ENCODE measurements around the gene SYT7. TPM values are rescaled to one million over a fixed set of nuclear protein-coding genes. Genes with fewer than 3 reads are reported as not detected.

SYT7 gene
- total and polyA plus RNA-seq, 10 of the 15 experiments (the other 5 are each of a cell fraction or from before 2014, with no cell fraction given) = not detected

DNA sequence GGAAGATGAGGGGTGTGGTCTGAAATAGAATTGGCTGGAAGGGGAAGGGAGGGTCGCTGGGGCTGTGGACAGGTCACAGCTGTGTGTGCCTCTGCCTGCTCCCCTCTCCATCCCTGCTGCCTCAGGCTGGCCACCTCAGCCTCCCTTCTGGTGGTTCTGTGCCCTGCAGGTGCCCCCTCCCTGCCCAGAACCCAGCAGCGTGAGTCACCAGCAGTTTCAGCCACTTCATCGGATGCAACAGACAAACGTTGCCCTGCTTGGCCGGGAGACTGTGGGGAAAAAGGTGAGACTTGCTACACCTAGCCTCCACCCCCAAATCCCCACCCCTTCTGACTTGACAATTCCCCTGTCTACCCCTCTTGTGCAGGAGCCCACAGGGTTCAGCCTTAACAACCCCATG is 94.1 kb downstream of the SYT7 start:
- FAIRE-seq (no peak), ATAC-seq (no peak), DNase-seq (ENCODE audit: low read depth, low spot score) (no peak)
- Histone ChIP-seq H2AFZ (ENCODE audit: control insufficient read depth, low read depth, low read length) (no peak overlapping the region), H3K79me2 (ENCODE audit: control insufficient read depth, insufficient read depth, low read length) (no peaks in the 10 kb centered on the region), H3K4me1 (ENCODE audit: control insufficient read depth, insufficient read depth, low read length) (no peaks in the 10 kb centered on the region), H3K27ac (ENCODE audit: control insufficient read depth, insufficient read depth) (no peak overlapping the region), H3K9ac (ENCODE audit: control insufficient read depth, insufficient read depth, low read length) (no peak overlapping the region), H3K4me2 (ENCODE audit: control insufficient read depth, insufficient read depth) (no peak overlapping the region), H4K20me1 (ENCODE audit: control insufficient read depth, insufficient read depth) (no peaks in the 10 kb centered on the region), H3K4me3 (no peak overlapping the region), H3K36me3 (ENCODE audit: control insufficient read depth in 2 of 2, insufficient read depth in 2 of 2, low read length in 1 of 2) (no peaks in the 10 kb centered on the region), H3K9me3 (replicated peaks; ENCODE audit: control insufficient read depth, insufficient read depth, low read length) (no peaks in the 10 kb centered on the region), H3K27me3 (replicated peaks in 1 of 2; ENCODE audit: control insufficient read depth in 2 of 2, insufficient read depth in 2 of 2, low read length in 1 of 2) (no peaks in the 10 kb centered on the region)
- POLR2A ChIA-PET = no interaction called here
- TF ChIP-seq BCL11A (IDR thresholded peaks at IDR 0.05; ENCODE audit: low read depth, low read length) (no peak), MEF2B (IDR thresholded peaks at IDR 0.05; ENCODE audit: partially characterized antibody, poor library complexity, severe bottlenecking) (no peak), NR2C1 (IDR thresholded peaks at IDR 0.05) (no peak), STAT3 (IDR thresholded peaks at IDR 0.05; ENCODE audit: low read depth, low read length) (no peak), EZH2 (IDR thresholded peaks at IDR 0.05; ENCODE audit: borderline replicate concordance, control insufficient read depth, low read depth, low read length) (no peak), MXI1 (IDR thresholded peaks at IDR 0.05; ENCODE audit: low read depth, low read length) (no peak), MEF2A (IDR thresholded peaks at IDR 0.05; ENCODE audit: insufficient read depth, low read depth, low read length) (no peak), POU2F2 (IDR thresholded peaks at IDR 0.05; ENCODE audit: borderline replicate concordance, low read depth, low read length) (no peak), FOXK2 (IDR thresholded peaks at IDR 0.05) (no peak), IKZF2 (IDR thresholded peaks at IDR 0.05) (no peak), ZNF207 (IDR thresholded peaks at IDR 0.05; ENCODE audit: borderline replicate concordance) (no peak), SRF (IDR thresholded peaks at IDR 0.05; ENCODE audit: low read depth in 2 of 2, low read length in 2 of 2) (no peak), BACH1 (IDR thresholded peaks at IDR 0.05; ENCODE audit: borderline replicate concordance) (no peak), ZNF384 (IDR thresholded peaks at IDR 0.05; ENCODE audit: borderline replicate concordance, low read depth, low read length) (no peak), HDGF (IDR thresholded peaks at IDR 0.05) (no peak), KDM1A (IDR thresholded peaks at IDR 0.05; ENCODE audit: borderline replicate concordance) (no peak), CHD1 (IDR thresholded peaks at IDR 0.05; ENCODE audit: low read depth, low read length) (no peak), NFYB (IDR thresholded peaks at IDR 0.05; ENCODE audit: insufficient read depth, low read depth, low read length) (no peak), SMAD5 (IDR thresholded peaks at IDR 0.05; ENCODE audit: low read depth) (no peak)
- in situ Hi-C loops (cut with MboI) = no loop called here
- CTCF ChIA-PET = interaction anchor here (0.7 to 1.9 kb wide), 4 partner anchors 8 to 153 kb away, joined by 3 to 6 read pairs (median 4); no protein-coding TSS in a partner anchor
- intact Hi-C loops (cut with micrococcal nuclease; ENCODE audit: unreplicated experiment) = no loop called here
- RAD21 ChIA-PET (ENCODE audit: unreplicated experiment) = no interaction called here
- SMC1A ChIA-PET (ENCODE audit: uncharacterized antibody, unreplicated experiment) = no interaction called here
- 60% methylated on average over 5 of the region's 5 CpGs for WGBS (ENCODE audit: insufficient coverage, insufficient replicate concordance, low lambda C conversion rate, missing lambda C conversion rate)
- no TSS peak for BruUV-seq (replicated peaks)

Data from GM12878 (cell line).